HG03342 (cell line): ENCODE results near the gene TCEANC2.

Experiments
- ATAC-seq: cut with Tn5 transposase; IDR thresholded peaks from one replicate; pipeline ENCODE4 v1.9.1; 2021; ENCODE audit warnings: mild to moderate bottlenecking, moderate library complexity; ENCODE audit not compliant: unreplicated experiment

The TCEANC2 gene

GRCh38 chr1:54134295-54134694, 80.9 kb downstream of the TCEANC2 start:
- ATAC-seq = no peak

- no peak for ATAC-seq
Measured at GRCh38 chr1:54135436-54136120, 82.2 kb downstream of the TCEANC2 start.

GRCh38 chr1:54136269-54136896, 83.0 kb downstream of the TCEANC2 start:
- ATAC-seq = no peak

GRCh38 chr1:54136963-54137533, 83.6 kb downstream of the TCEANC2 start:
- ATAC-seq = no peak

GRCh38 chr1:54137534-54138061, 84.2 kb downstream of the TCEANC2 start:
- no peak for ATAC-seq

- no peak for ATAC-seq
Measured at GRCh38 chr1:54138994-54139393, 85.6 kb downstream of the TCEANC2 start.

GRCh38 chr1:54139711-54140110, 86.3 kb downstream of the TCEANC2 start:
- no peak for ATAC-seq

GRCh38 chr1:54142146-54142900, 88.9 kb downstream of the TCEANC2 start:
- no peak for ATAC-seq

- ATAC-seq = no peak
Measured at GRCh38 chr1:54144366-54144765, 91.0 kb downstream of the TCEANC2 start.

- no peak for ATAC-seq
Measured at GRCh38 chr1:54149734-54150133, 96.3 kb downstream of the TCEANC2 start.

- no peak for ATAC-seq
Measured at GRCh38 chr1:54151013-54151412, 97.6 kb downstream of the TCEANC2 start.

- no peak for ATAC-seq
Measured at GRCh38 chr1:54152696-54153095, 99.3 kb downstream of the TCEANC2 start, which contains the start of gene CDCP2. Gene CDCP2, minus strand, starts transcription at chr1:54153000. Its CDS starts 78 bp downstream, at chr1:54152922.

- ATAC-seq = no peak
Measured at GRCh38 chr1:54153535-54154439, 100.4 kb downstream of the TCEANC2 start.
